ENCODE results near the gene SMAD6.

- TF ChIP-seq, protein P1, sequence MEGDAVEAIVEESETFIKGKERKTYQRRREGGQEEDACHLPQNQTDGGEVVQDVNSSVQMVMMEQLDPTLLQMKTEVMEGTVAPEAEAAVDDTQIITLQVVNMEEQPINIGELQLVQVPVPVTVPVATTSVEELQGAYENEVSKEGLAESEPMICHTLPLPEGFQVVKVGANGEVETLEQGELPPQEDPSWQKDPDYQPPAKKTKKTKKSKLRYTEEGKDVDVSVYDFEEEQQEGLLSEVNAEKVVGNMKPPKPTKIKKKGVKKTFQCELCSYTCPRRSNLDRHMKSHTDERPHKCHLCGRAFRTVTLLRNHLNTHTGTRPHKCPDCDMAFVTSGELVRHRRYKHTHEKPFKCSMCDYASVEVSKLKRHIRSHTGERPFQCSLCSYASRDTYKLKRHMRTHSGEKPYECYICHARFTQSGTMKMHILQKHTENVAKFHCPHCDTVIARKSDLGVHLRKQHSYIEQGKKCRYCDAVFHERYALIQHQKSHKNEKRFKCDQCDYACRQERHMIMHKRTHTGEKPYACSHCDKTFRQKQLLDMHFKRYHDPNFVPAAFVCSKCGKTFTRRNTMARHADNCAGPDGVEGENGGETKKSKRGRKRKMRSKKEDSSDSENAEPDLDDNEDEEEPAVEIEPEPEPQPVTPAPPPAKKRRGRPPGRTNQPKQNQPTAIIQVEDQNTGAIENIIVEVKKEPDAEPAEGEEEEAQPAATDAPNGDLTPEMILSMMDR (IDR thresholded peaks at IDR 0.05) = no peak
- no peak for TF ChIP-seq POLR2A (IDR thresholded peaks at IDR 0.05)
Measured at GRCh38 chr15:66797921-66798320, 95.9 kb downstream of the SMAD6 start.
